GM15510 (cell line): ENCODE data around the gene DIPK1B.

ENCODE experiments used
- POLR2A ChIP-seq: IDR thresholded peaks from 3 replicates; pipeline ENCODE4 v1.6.1; 2011; ENCODE audit warnings: borderline replicate concordance; ENCODE audit not compliant: insufficient read length; ENCODE audit errors: extremely low read depth

DIPK1B gene

DNA sequence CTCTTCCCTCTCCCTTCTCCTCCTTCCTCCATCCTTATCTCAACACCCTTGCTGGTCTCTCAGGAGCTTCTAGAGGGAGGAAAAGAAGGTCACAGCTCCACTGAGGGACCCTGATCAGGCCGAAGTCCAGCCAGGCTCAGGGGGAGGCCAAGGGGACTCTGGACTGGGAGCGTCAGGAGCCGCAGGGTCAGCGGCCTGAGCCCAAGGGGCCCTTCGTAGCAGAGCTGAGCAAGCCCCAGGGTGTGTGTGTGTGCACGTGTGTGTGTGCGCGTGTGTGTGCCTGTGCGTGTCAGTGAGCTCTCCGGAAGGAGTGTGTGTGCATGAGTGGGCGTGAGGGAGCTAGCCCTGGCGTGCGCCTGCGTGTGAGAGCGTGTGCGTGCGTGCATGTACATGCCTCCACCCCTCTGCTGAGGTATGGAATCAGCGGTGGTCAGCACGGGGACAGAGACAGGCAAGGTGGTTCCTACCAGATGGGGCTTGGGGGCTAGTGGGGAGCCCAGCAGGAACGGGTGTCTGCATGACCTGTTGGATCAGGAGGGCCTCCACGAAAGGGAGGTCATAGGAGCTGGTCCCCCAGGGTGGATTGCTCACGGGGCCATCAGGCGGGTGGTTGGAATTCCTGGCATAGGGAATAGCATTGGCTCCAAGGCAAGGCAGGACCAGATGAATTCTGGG, 15.1 kb upstream of the DIPK1B start:
- TF ChIP-seq POLR2A: no peak

DNA sequence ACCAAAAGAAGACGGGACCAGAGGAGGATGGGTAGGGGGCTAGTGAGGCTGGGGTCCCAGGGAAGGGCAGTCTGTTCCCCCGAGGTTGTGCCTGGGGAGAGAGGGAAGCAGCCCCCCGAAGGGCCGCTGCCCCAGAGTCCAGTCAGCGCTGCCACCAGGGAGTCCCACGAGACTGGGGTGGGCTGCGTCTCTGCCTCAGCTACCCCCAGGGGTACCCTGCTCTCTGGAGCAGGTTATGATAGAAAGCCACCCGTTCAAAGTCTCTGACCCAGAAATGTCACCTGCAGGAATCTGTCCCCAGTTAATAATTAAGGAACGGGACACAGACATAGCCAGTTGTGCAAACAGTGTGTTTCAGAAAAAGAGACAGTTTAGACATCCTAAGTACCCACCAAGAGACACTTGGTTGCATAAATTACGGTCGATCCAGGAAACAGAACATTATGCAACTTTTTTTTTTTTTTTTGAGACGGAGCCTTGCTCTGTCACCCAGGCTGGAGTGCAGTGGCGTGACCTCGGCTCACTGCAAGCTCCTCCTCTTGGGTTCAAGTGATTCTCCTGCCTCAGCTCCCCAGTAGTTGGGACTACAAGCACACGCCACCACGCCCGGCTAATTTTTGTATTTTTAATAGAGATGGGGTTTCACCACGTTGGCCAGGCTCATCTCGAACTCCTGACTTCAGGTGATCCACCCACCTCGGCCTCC, 14.4 kb upstream of the DIPK1B start:
- no peak for TF ChIP-seq POLR2A

DNA sequence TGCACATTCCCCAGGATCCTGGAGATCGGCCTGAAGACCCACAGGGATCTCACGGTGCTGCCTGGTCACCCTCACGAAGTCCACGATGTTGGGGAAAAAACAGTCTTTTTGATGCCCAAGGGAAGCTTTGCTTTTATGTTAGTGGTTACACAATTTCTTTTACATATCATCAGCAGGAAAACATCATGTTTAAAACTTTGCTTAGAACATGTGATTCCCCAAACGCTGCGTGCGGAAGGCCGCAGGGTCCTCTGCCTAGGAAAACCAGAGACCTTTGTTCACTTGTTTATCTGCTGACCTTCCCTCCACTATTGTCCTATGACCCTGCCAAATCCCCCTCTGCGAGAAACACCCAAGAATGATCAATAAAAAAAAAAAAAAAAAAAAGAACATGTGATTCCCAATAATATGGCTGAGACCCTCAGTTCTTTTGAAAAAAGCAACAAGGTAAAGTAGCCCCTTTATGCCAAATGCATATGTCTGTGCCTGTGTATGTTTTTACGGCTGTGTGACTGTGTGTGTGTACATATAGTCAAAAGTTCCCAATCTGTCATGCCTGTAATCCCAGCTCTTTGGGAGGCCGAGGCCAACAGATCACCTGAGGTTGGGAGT, 13.6 kb upstream of the DIPK1B start:
- TF ChIP-seq POLR2A: no peak

GRCh38 chr9:136700304-136700703, 12.1 kb upstream of the DIPK1B start:
- no peak for TF ChIP-seq POLR2A

DNA sequence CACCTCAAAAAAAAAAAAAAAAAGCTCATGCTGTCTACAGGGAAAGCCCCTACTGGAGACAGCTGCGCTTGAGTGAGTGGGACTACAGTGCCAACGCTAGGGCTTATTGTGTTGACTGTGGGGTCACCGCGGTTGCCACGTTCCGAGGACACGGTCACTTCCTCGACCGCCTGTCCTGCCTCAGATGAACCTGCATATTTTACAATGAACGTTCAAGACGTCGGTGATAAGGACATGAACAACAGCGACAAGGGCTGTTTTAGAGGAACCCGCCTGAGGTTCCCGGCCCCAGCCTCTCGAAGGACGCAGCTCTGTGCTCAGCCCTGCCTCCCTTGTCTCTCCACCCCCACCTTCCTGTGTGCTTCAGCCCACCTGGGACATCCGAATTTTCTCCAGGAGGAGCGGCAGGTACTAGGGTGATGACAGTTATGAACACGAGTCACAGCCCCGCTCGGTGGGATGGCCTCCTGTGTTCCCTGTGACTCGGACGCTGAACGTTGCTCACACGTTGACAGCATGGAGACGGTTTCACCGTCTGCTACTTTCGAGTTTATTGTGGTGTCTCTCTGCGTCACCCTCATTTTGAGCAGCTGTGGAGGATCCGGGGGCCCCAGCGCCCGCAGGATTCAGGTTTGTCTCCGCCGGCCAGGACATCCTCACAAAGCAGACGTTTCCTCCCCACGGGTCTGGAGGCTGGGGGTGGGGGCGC, 11.3 kb upstream of the DIPK1B start:
- TF ChIP-seq POLR2A: no peak

- TF ChIP-seq POLR2A: no peak
Measured at GRCh38 chr9:136701668-136702053, 10.7 kb upstream of the DIPK1B start.

GRCh38 chr9:136703276-136703860, 9.0 kb upstream of the DIPK1B start:
- TF ChIP-seq POLR2A: no peak

GRCh38 chr9:136705564-136705963, 6.8 kb upstream of the DIPK1B start:
- no peak for TF ChIP-seq POLR2A

DNA sequence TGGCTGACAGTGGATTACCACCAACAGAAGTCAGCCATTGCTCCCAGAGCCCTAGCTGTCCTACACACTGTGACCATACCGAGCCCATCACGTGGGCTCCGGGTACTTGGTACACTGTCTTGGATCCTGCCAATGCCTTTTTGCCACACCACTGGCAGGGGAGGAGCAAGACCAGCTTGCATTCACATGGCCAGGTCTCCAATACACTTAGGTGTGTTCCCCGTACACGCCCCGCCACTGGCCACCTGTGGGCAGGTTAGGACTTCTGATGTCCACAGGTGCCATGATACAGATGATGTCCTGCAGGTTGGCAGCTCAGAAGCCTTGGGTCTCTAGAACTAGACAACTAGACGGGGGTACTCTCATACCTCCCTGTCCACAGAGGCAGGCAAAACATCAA, 5.4 kb upstream of the DIPK1B start:
- TF ChIP-seq POLR2A: no peak

GRCh38 chr9:136707849-136708517, 4.4 kb upstream of the DIPK1B start:
- TF ChIP-seq POLR2A: no peak

GRCh38 chr9:136709454-136710109, 2.8 kb upstream of the DIPK1B start:
- TF ChIP-seq POLR2A: no peak

DNA sequence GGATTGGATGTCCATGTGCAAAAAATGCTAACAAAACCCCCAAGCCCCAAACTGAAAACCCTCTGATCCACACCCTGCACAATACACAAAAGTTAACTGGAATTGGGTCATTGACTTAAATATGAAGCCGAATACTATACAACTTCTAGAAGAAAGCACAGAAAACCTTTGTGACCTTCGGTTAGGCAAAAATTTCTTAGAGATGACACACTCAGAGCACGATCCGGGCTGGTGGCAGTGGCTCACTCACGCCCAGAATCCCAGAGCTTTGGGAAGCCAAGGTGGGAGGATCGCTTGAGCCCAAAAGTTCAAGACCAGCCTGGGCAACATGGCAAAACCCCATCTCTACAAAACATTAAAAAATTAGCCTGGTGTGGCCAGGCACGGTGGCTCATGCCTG, 1.8 kb upstream of the DIPK1B start:
- no peak for TF ChIP-seq POLR2A

DNA sequence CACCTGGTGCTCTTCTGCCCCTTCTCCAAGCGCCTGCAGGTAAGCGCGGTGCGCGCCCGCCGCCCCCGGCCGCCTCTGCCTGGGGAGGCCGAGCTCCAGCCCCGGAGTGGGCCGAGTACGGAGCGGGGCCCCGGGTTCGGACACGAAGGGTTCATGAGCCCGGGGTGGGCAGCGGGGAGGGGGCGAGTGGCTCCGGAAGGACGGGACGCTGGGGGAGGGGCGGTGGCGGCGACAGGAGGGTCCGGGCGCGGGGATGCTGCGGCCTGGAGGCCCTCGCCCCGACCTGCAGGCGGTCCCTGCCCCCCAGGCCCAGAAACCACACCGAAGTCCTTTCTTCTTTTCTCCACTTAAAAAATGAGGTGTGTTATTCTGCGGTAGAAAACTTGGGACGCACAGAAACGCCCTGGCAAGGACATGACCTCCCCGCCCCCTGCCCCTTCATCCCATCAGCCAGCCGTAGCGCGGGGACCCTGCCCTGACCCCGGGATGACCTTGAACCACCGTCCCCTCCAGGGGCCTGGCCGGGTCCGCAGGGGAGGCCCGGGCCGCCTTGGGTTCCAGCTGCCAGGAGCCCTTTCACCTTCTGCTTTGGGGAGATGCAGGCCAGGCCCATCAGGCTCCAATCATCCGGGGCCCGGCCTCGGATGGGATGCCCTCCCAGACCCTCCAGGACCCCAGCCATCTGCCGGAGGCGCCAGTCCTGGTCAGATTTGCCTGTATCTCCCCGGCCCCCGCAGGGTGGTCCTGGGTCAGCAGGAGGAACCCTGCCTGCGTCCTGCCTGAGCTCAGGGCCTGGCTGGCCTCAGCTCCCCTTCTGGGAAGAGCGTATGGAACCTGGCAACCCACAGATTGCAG, 545 bp downstream of the DIPK1B start:
- TF ChIP-seq POLR2A: no peak
